Measurements from ENCODE around the gene MRC2.

Gene MRC2

GRCh38 chr17:62649570-62649969, 22.1 kb downstream of the MRC2 start:
- TF ChIP-seq CTCF (IDR thresholded peaks at IDR 0.05) = no peak
- Histone ChIP-seq H3K9ac (no peak overlapping the region), H3K27me3 (ENCODE audit: control insufficient read depth, insufficient read depth, low read length) (no peaks in the 10 kb centered on the region), H3K4me1 (peaks cover 9% of the 10 kb centered on the region), H3K4me2 (ENCODE audit: low read length) (no peak overlapping the region), H3K36me3 (ENCODE audit: control insufficient read depth, insufficient read depth, low read length) (no peaks in the 10 kb centered on the region), H3K27ac (no peak overlapping the region), H2AFZ (no peak overlapping the region), H3K4me3 (ENCODE audit: low read depth, low read length) (no peak overlapping the region), H3K79me2 (no peaks in the 10 kb centered on the region), H3K9me3 (ENCODE audit: control insufficient read depth, low read length) (no peaks in the 10 kb centered on the region)

GRCh38 chr17:62650587-62650986, 23.1 kb downstream of the MRC2 start:
- Histone ChIP-seq H3K27ac (no peak overlapping the region), H3K4me1 (peaks cover 9% of the 10 kb centered on the region), H3K4me2 (ENCODE audit: low read length) (no peak overlapping the region), H3K36me3 (ENCODE audit: control insufficient read depth, insufficient read depth, low read length) (no peaks in the 10 kb centered on the region), H3K27me3 (ENCODE audit: control insufficient read depth, insufficient read depth, low read length) (no peaks in the 10 kb centered on the region), H3K4me3 (ENCODE audit: low read depth, low read length) (no peak overlapping the region), H3K9ac (no peak overlapping the region), H2AFZ (no peak overlapping the region), H3K79me2 (no peaks in the 10 kb centered on the region), H3K9me3 (ENCODE audit: control insufficient read depth, low read length) (no peaks in the 10 kb centered on the region)
- TF ChIP-seq CTCF (IDR thresholded peaks at IDR 0.05) = no peak

- no peak overlapping the region for H3K4me3 ChIP-seq (ENCODE audit: low read depth, low read length)
- H3K27me3 ChIP-seq (ENCODE audit: control insufficient read depth, insufficient read depth, low read length) = no peaks in the 10 kb centered on the region
- H3K4me1 ChIP-seq = peaks cover 9% of the 10 kb centered on the region
- peak overlapping the region; percentile 67 for H3K4me2 ChIP-seq (ENCODE audit: low read length)
- no peaks in the 10 kb centered on the region for H3K36me3 ChIP-seq (ENCODE audit: control insufficient read depth, insufficient read depth, low read length)
- H2AFZ ChIP-seq = peak overlapping the region; percentile 81
- H3K79me2 ChIP-seq = no peaks in the 10 kb centered on the region
- no peaks in the 10 kb centered on the region for H3K9me3 ChIP-seq (ENCODE audit: control insufficient read depth, low read length)
- TF ChIP-seq CTCF (IDR thresholded peaks at IDR 0.05) = no peak
- peak overlapping the region; percentile 2 for H3K27ac ChIP-seq
- no peak overlapping the region for H3K9ac ChIP-seq
Measured at GRCh38 chr17:62652251-62653001, 25.0 kb downstream of the MRC2 start.

GRCh38 chr17:62653002-62653825, 25.7 kb downstream of the MRC2 start:
- no peak overlapping the region for H3K4me3 ChIP-seq (ENCODE audit: low read depth, low read length)
- H3K4me1 ChIP-seq = peaks cover 9% of the 10 kb centered on the region
- no peaks in the 10 kb centered on the region for H3K36me3 ChIP-seq (ENCODE audit: control insufficient read depth, insufficient read depth, low read length)
- no peaks in the 10 kb centered on the region for H3K79me2 ChIP-seq
- H3K9ac ChIP-seq = no peak overlapping the region
- peak overlapping the region; percentile 67 for H3K4me2 ChIP-seq (ENCODE audit: low read length)
- peak overlapping the region; percentile 81 for H2AFZ ChIP-seq
- no peaks in the 10 kb centered on the region for H3K9me3 ChIP-seq (ENCODE audit: control insufficient read depth, low read length)
- peak overlapping the region; percentile 2 for H3K27ac ChIP-seq
- H3K27me3 ChIP-seq (ENCODE audit: control insufficient read depth, insufficient read depth, low read length) = no peaks in the 10 kb centered on the region
- TF ChIP-seq CTCF (IDR thresholded peaks at IDR 0.05) = no peak
